Mesenchymal stem cell (in vitro differentiated cells and primary cell): ENCODE data around the gene RARS1.

Experiments used
- DNase-seq: peaks from one replicate; pipeline ENCODE4 v3.0.0-alpha.2; 2013
- H2AFZ ChIP-seq: one replicate; pipeline ENCODE4 v1.6.1; 2013; ENCODE audit warnings: low read depth, mild to moderate bottlenecking, control low read depth, inconsistent platforms, low read length, moderate library complexity
- H2AK5ac ChIP-seq: 2 replicates; pipeline ENCODE4 v1.6.1; 2013; ENCODE audit warnings: low read length, moderate library complexity, mild to moderate bottlenecking, inconsistent platforms; ENCODE audit not compliant: severe bottlenecking
- H2BK120ac ChIP-seq: one replicate; pipeline ENCODE4 v1.6.1; 2013; ENCODE audit warnings: low read depth, mild to moderate bottlenecking, inconsistent platforms, low read length, moderate library complexity
- H2BK12ac ChIP-seq, 2 experiments: one replicate each; pipeline ENCODE4 v1.6.1; 2013; ENCODE audit warnings: inconsistent platforms in 2 of 2, low read length in 2 of 2, mild to moderate bottlenecking in 2 of 2, moderate library complexity in 2 of 2, control low read depth in 1 of 2
- H2BK15ac ChIP-seq: one replicate; pipeline ENCODE4 v1.6.1; 2013; ENCODE audit warnings: mild to moderate bottlenecking, low read depth, inconsistent platforms; ENCODE audit not compliant: poor library complexity, severe bottlenecking
- H2BK5ac ChIP-seq: 2 replicates; pipeline ENCODE4 v1.6.1; 2013; ENCODE audit warnings: low read depth, mild to moderate bottlenecking, low read length, control low read depth, inconsistent platforms; ENCODE audit not compliant: poor library complexity, severe bottlenecking
- H3K14ac ChIP-seq, 2 experiments: one replicate each; pipeline ENCODE4 v1.6.1; 2013; ENCODE audit warnings: inconsistent platforms in 2 of 2, low read length in 2 of 2, control low read depth in 1 of 2, mild to moderate bottlenecking in 1 of 2, moderate library complexity in 1 of 2
- H3K18ac ChIP-seq, 2 experiments: one replicate each; pipeline ENCODE4 v1.6.1; 2013; ENCODE audit warnings: inconsistent platforms in 2 of 2, low read length in 2 of 2, control low read depth in 1 of 2, low read depth in 1 of 2, mild to moderate bottlenecking in 1 of 2
- H3K23ac ChIP-seq, 2 experiments: one replicate each; pipeline ENCODE4 v1.6.1; 2013; ENCODE audit warnings: inconsistent platforms in 2 of 2, low read length in 2 of 2, mild to moderate bottlenecking in 2 of 2, moderate library complexity in 2 of 2, control low read depth in 1 of 2
- H3K27ac ChIP-seq: 2 replicates; pipeline ENCODE4 v1.5.1; 2013; ENCODE audit warnings: mild to moderate bottlenecking, moderate library complexity, low read length, control low read depth, inconsistent platforms; ENCODE audit not compliant: poor library complexity, severe bottlenecking
- H3K27me3 ChIP-seq, 2 experiments: 2 replicates each; pipeline versions ENCODE4 v1.6.1 to v1.7.0; 2013; ENCODE audit warnings: low read length in 2 of 2, mild to moderate bottlenecking in 2 of 2, moderate library complexity in 2 of 2, control low read depth in 1 of 2, inconsistent platforms in 1 of 2; ENCODE audit not compliant: control insufficient read depth in 1 of 2, insufficient read depth in 1 of 2
- H3K36me3 ChIP-seq, 2 experiments: 2 replicates each; pipeline versions ENCODE4 v1.6.1 to v1.7.0; 2013; ENCODE audit warnings: low read length in 2 of 2, control low read depth in 1 of 2, inconsistent platforms in 1 of 2, low read depth in 1 of 2, mild to moderate bottlenecking in 1 of 2; ENCODE audit not compliant: insufficient read depth in 2 of 2, control insufficient read depth in 1 of 2
- H3K4ac ChIP-seq, 2 experiments: one replicate each; pipeline ENCODE4 v1.6.1; 2013; ENCODE audit warnings: inconsistent platforms in 2 of 2, low read length in 2 of 2, mild to moderate bottlenecking in 2 of 2, moderate library complexity in 2 of 2, control low read depth in 1 of 2, low read depth in 1 of 2
- H3K4me1 ChIP-seq: 2 replicates; pipeline ENCODE4 v1.6.1; 2013; ENCODE audit warnings: low read depth, low read length, control low read depth; ENCODE audit not compliant: control insufficient read depth, insufficient read depth
- H3K4me2 ChIP-seq: 2 replicates; pipeline ENCODE4 v1.6.1; 2013; ENCODE audit warnings: low read length, mild to moderate bottlenecking, inconsistent platforms; ENCODE audit not compliant: poor library complexity, severe bottlenecking
- H3K4me3 ChIP-seq, 2 experiments: 2 replicates each; pipeline versions ENCODE4 v1.5.1 to v1.7.0; 2013; ENCODE audit warnings: low read length in 2 of 2, mild to moderate bottlenecking in 2 of 2, control low read depth in 1 of 2, low read depth in 1 of 2; ENCODE audit not compliant: insufficient read depth in 1 of 2
- H3K79me1 ChIP-seq: replicated peaks from 2 replicates; pipeline ENCODE4 v1.6.1; 2013; ENCODE audit warnings: mild to moderate bottlenecking, control low read depth, low read length, inconsistent platforms; ENCODE audit not compliant: poor library complexity, severe bottlenecking
- H3K9ac ChIP-seq: 2 replicates; pipeline ENCODE4 v1.7.0; 2013; ENCODE audit warnings: mild to moderate bottlenecking, low read length, moderate library complexity
- H3K9me3 ChIP-seq: 2 replicates; pipeline ENCODE4 v1.7.0; 2013; ENCODE audit warnings: mild to moderate bottlenecking, low read length; ENCODE audit not compliant: control insufficient read depth
- H4K8ac ChIP-seq: one replicate; pipeline ENCODE4 v1.6.1; 2013; ENCODE audit warnings: inconsistent platforms, mild to moderate bottlenecking, low read length, moderate library complexity
- H4K91ac ChIP-seq: one replicate; pipeline ENCODE4 v1.6.1; 2013; ENCODE audit warnings: mild to moderate bottlenecking, low read length, inconsistent platforms
- WGBS: methylation state at CpG from one replicate; pipeline ENCODE4 v1.1.7; 2013; ENCODE audit warnings: mixed read lengths; 5-methylcytosine and 5-hydroxymethylcytosine counted together

Gene RARS1

GRCh38 chr5:168455201-168455600 lies 31.1 kb upstream of the RARS1 start:
- WGBS = 95% methylated on average over 12 of the region's 12 CpGs
- H2BK12ac ChIP-seq = no peak overlapping the region

GRCh38 chr5:168457542-168457941 lies 28.7 kb upstream of the RARS1 start:
- Histone ChIP-seq H2AFZ (no peak overlapping the region), H2BK5ac (no peak overlapping the region), H3K27ac (no peak overlapping the region), H3K4ac (no peak overlapping the region), H2AK5ac (no peak overlapping the region), H3K9me3 (peaks cover 10% of the 10 kb centered on the region), H3K23ac (no peak overlapping the region), H3K9ac (no peak overlapping the region), H3K27me3 (no peaks in the 10 kb centered on the region), H3K18ac (no peak overlapping the region), H2BK120ac (no peak overlapping the region), H3K79me1 (no peaks in the 10 kb centered on the region), H2BK12ac (no peak overlapping the region), H2BK15ac (no peak overlapping the region), H4K91ac (no peak overlapping the region), H3K4me1 (peaks cover 2% of the 10 kb centered on the region), H4K8ac (no peak overlapping the region), H3K4me3 (no peak overlapping the region), H3K4me2 (no peak overlapping the region), H3K36me3 (peaks cover 19 to 54% of the 10 kb centered on the region in 2 experiments), H3K14ac (peak overlapping the region in 1 of 2 experiments; percentile 44)
- no peak for DNase-seq
- WGBS = 100% methylated on average over 3 of the region's 3 CpGs

More at GRCh38 chr5:168455201-168455600, 31.1 kb upstream of the RARS1 start:
- H2AK5ac ChIP-seq = no peak overlapping the region
- H3K36me3 ChIP-seq = peaks cover 17 to 32% of the 10 kb centered on the region in 2 experiments
- no peak overlapping the region for H3K4me2 ChIP-seq
- no peak overlapping the region for H3K23ac ChIP-seq
- no peak overlapping the region for H3K9ac ChIP-seq
- H2BK15ac ChIP-seq = no peak overlapping the region
- peaks cover 2% of the 10 kb centered on the region for H3K4me1 ChIP-seq
- no peak overlapping the region for H4K8ac ChIP-seq
- no peaks in the 10 kb centered on the region for H3K79me1 ChIP-seq
- DNase-seq = no peak
- H3K27ac ChIP-seq = no peak overlapping the region
- H2BK120ac ChIP-seq = no peak overlapping the region
- H3K14ac ChIP-seq = no peak overlapping the region
- no peak overlapping the region for H2AFZ ChIP-seq
- H3K27me3 ChIP-seq = no peaks in the 10 kb centered on the region
- H4K91ac ChIP-seq = no peak overlapping the region
- no peak overlapping the region for H3K4ac ChIP-seq
- no peak overlapping the region for H2BK5ac ChIP-seq
- peaks cover 10% of the 10 kb centered on the region for H3K9me3 ChIP-seq
- no peak overlapping the region for H3K18ac ChIP-seq
- no peak overlapping the region for H3K4me3 ChIP-seq

GRCh38 chr5:168460606-168461005 lies 25.7 kb upstream of the RARS1 start:
- H4K8ac ChIP-seq = no peak overlapping the region
- H2AK5ac ChIP-seq = no peak overlapping the region
- no peak overlapping the region for H3K27ac ChIP-seq
- H4K91ac ChIP-seq = no peak overlapping the region
- peaks cover 10% of the 10 kb centered on the region for H3K9me3 ChIP-seq
- no peak overlapping the region for H2BK120ac ChIP-seq
- no peak overlapping the region for H3K9ac ChIP-seq
- no peaks in the 10 kb centered on the region for H3K79me1 ChIP-seq
- H2AFZ ChIP-seq = no peak overlapping the region
- H3K23ac ChIP-seq = no peak overlapping the region
- 91% methylated on average over 9 of the region's 9 CpGs for WGBS
- H3K4me2 ChIP-seq = no peak overlapping the region
- H2BK15ac ChIP-seq = no peak overlapping the region
- H3K4me3 ChIP-seq = no peak overlapping the region
- no peak overlapping the region for H3K14ac ChIP-seq
- H3K36me3 ChIP-seq = peaks cover 19 to 52% of the 10 kb centered on the region in 2 experiments
- H3K18ac ChIP-seq = no peak overlapping the region
- peaks cover 2% of the 10 kb centered on the region for H3K4me1 ChIP-seq
- no peak for DNase-seq
- no peaks in the 10 kb centered on the region for H3K27me3 ChIP-seq
- no peak overlapping the region for H3K4ac ChIP-seq
- no peak overlapping the region for H2BK5ac ChIP-seq
- H2BK12ac ChIP-seq = no peak overlapping the region

GRCh38 chr5:168463081-168463480 lies 23.2 kb upstream of the RARS1 start:
- 91% methylated on average over 2 of the region's 2 CpGs for WGBS
- H4K91ac ChIP-seq = no peak overlapping the region
- no peaks in the 10 kb centered on the region for H3K79me1 ChIP-seq
- no peak overlapping the region for H2BK120ac ChIP-seq
- H3K4me1 ChIP-seq = no peaks in the 10 kb centered on the region
- no peak overlapping the region for H2BK12ac ChIP-seq
- H3K23ac ChIP-seq = no peak overlapping the region
- no peak overlapping the region for H3K4ac ChIP-seq
- H3K36me3 ChIP-seq = peaks cover 7 to 49% of the 10 kb centered on the region in 2 experiments
- H3K27me3 ChIP-seq = no peaks in the 10 kb centered on the region
- H2AK5ac ChIP-seq = no peak overlapping the region
- H3K4me2 ChIP-seq = no peak overlapping the region
- H2BK5ac ChIP-seq = no peak overlapping the region
- DNase-seq = no peak
- no peak overlapping the region for H3K18ac ChIP-seq
- no peak overlapping the region for H3K27ac ChIP-seq
- no peak overlapping the region for H3K4me3 ChIP-seq
- H3K9ac ChIP-seq = no peak overlapping the region
- peaks cover 3% of the 10 kb centered on the region for H3K9me3 ChIP-seq
- H2AFZ ChIP-seq = no peak overlapping the region
- H3K14ac ChIP-seq = no peak overlapping the region
- H4K8ac ChIP-seq = no peak overlapping the region
- H2BK15ac ChIP-seq = no peak overlapping the region
